HEK293 (cell line): Measurements from ENCODE around the gene TEAD2.

Source experiments
- CTCF ChIA-PET: fragments of 350-600 bp; formaldehyde crosslinking; extraction: SDS; loops from one replicate; lab custom pipeline; 2021; ENCODE audit warnings: antibody characterized with exemption; lab: Yijun Ruan, JAX
- POLR2A ChIA-PET: fragments of 300-600 bp; formaldehyde crosslinking; extraction: SDS; loops from one replicate; lab custom pipeline; 2020; ENCODE audit warnings: antibody characterized with exemption, inconsistent platforms; lab: Yijun Ruan, JAX
- H3K27ac ChIP-seq: fragments of 200-500 bp; sonication (Bioruptor generic); 2 replicates; pipeline ENCODE4 v1.5.1; 2014; ENCODE audit warnings: low read depth, low read length, control low read depth, inconsistent platforms; ENCODE audit errors: extremely low read depth
- H3K36me3 ChIP-seq, 2 experiments: fragments of 200-500 bp in 1 of 2; sonication (Bioruptor generic) in 1 of 2; 1 replicate in 1 of 2; 2 replicates in 1 of 2; pipeline ENCODE4 v1.5.1; 2014 to 2017; ENCODE audit warnings: inconsistent platforms in 2 of 2, low read length in 2 of 2; ENCODE audit not compliant: control insufficient read depth in 2 of 2, insufficient read depth in 1 of 2
- H3K4me1 ChIP-seq: fragments of 200-500 bp; sonication (Bioruptor generic); 2 replicates; pipeline ENCODE4 v1.5.1; 2014; ENCODE audit warnings: mild to moderate bottlenecking, low read length, inconsistent platforms; ENCODE audit not compliant: control insufficient read depth, insufficient read depth
- H3K4me3 ChIP-seq: 2 replicates; pipeline ENCODE4 v1.5.1; 2011; ENCODE audit warnings: low read depth, mild to moderate bottlenecking, control low read depth, low read length, moderate library complexity
- H3K9me3 ChIP-seq: fragments of 200-500 bp; sonication (Bioruptor generic); 2 replicates; pipeline ENCODE4 v1.5.1; 2014; ENCODE audit warnings: low read depth, low read length, inconsistent platforms; ENCODE audit not compliant: control insufficient read depth, insufficient read depth
- EGR2 ChIP-seq: fragments of 450-650 bp; formaldehyde crosslinking; IDR thresholded peaks from 2 replicates; pipeline ENCODE4 v1.5.1; 2016; ENCODE audit warnings: low read depth, missing biosample characterization, missing genetic modification characterization
- FEZF1 ChIP-seq: fragments of 450-650 bp; formaldehyde crosslinking; IDR thresholded peaks from 2 replicates; pipeline ENCODE4 v1.5.1; 2016; ENCODE audit warnings: missing biosample characterization, missing genetic modification characterization
- GLIS1 ChIP-seq: fragments of 450-650 bp; formaldehyde crosslinking; IDR thresholded peaks from 2 replicates; pipeline ENCODE4 v1.5.1; 2016; ENCODE audit warnings: missing biosample characterization, missing genetic modification characterization
- HOXD13 ChIP-seq: sonication (generic); formaldehyde crosslinking; IDR thresholded peaks from 2 replicates; pipeline ENCODE4 v1.8.0; 2022; ENCODE audit warnings: missing genetic modification reagents, borderline replicate concordance
- IKZF3 ChIP-seq: fragments of 450-650 bp; IDR thresholded peaks from 2 replicates; pipeline ENCODE4 v1.5.0; 2018; ENCODE audit warnings: missing biosample characterization, mild to moderate bottlenecking, missing genetic modification characterization, moderate library complexity
- INSM2 ChIP-seq: fragments of 450-650 bp; formaldehyde crosslinking; IDR thresholded peaks from 2 replicates; pipeline ENCODE4 v1.5.1; 2016; ENCODE audit warnings: missing biosample characterization, missing genetic modification characterization
- KLF1 ChIP-seq: fragments of 450-650 bp; formaldehyde crosslinking; IDR thresholded peaks from 2 replicates; pipeline ENCODE4 v1.5.1; 2016; ENCODE audit warnings: missing biosample characterization, missing genetic modification characterization
- MZF1 ChIP-seq: fragments of 450-650 bp; formaldehyde crosslinking; IDR thresholded peaks from 2 replicates; pipeline ENCODE4 v1.5.1; 2017; ENCODE audit warnings: missing biosample characterization, missing genetic modification characterization, borderline replicate concordance
- REPIN1 ChIP-seq: fragments of 450-650 bp; formaldehyde crosslinking; IDR thresholded peaks from 2 replicates; pipeline ENCODE4 v1.5.1; 2017; ENCODE audit warnings: missing biosample characterization, missing genetic modification characterization, low read depth
- SP2 ChIP-seq: fragments of 450-650 bp; formaldehyde crosslinking; IDR thresholded peaks from 2 replicates; pipeline ENCODE4 v1.5.1; 2016; ENCODE audit warnings: missing biosample characterization, missing genetic modification characterization
- SP3 ChIP-seq: fragments of 450-650 bp; formaldehyde crosslinking; IDR thresholded peaks from 2 replicates; pipeline ENCODE4 v1.5.1; 2016; ENCODE audit warnings: missing biosample characterization, missing genetic modification characterization
- WT1 ChIP-seq: fragments of 450-650 bp; formaldehyde crosslinking; IDR thresholded peaks from 2 replicates; pipeline ENCODE4 v1.5.1; 2016; ENCODE audit warnings: missing biosample characterization, missing genetic modification characterization
- ZBTB10 ChIP-seq: fragments of 450-650 bp; formaldehyde crosslinking; IDR thresholded peaks from 2 replicates; pipeline ENCODE4 v1.5.1; 2016; ENCODE audit warnings: missing biosample characterization, missing genetic modification characterization
- ZBTB20 ChIP-seq: fragments of 450-650 bp; formaldehyde crosslinking; IDR thresholded peaks from 2 replicates; pipeline ENCODE4 v1.5.1; 2016; ENCODE audit warnings: missing biosample characterization, missing genetic modification characterization
- ZFHX2 ChIP-seq: fragments of 450-650 bp; formaldehyde crosslinking; conservative IDR thresholded peaks from 2 replicates; pipeline ENCODE4 v1.5.1; 2016; ENCODE audit warnings: missing biosample characterization, missing genetic modification characterization
- ZNF140 ChIP-seq: fragments of 450-650 bp; formaldehyde crosslinking; IDR thresholded peaks from 2 replicates; pipeline ENCODE4 v1.5.1; 2016; ENCODE audit warnings: missing biosample characterization, missing genetic modification characterization
- ZNF335 ChIP-seq: fragments of 450-650 bp; formaldehyde crosslinking; conservative IDR thresholded peaks from 2 replicates; pipeline ENCODE4 v1.5.1; 2016; ENCODE audit warnings: missing biosample characterization, missing genetic modification characterization
- ZNF366 ChIP-seq: fragments of 450-650 bp; formaldehyde crosslinking; conservative IDR thresholded peaks from 2 replicates; pipeline ENCODE4 v1.5.1; 2016; ENCODE audit warnings: missing biosample characterization, missing genetic modification characterization
- ZNF561 ChIP-seq: fragments of 450-650 bp; IDR thresholded peaks from 2 replicates; pipeline ENCODE4 v1.5.1; 2018; ENCODE audit warnings: missing biosample characterization, missing genetic modification characterization, borderline replicate concordance
- TF ChIP-seq, protein P1 (sequence below): fragments of 450-650 bp; IDR thresholded peaks from 2 replicates; pipeline ENCODE4 v1.5.1; 2018; ENCODE audit warnings: missing biosample characterization, mild to moderate bottlenecking, missing genetic modification characterization
- TF ChIP-seq, protein P2 (sequence below): fragments of 450-650 bp; formaldehyde crosslinking; IDR thresholded peaks from 2 replicates; pipeline ENCODE4 v1.5.1; 2016; ENCODE audit warnings: missing biosample characterization, missing genetic modification characterization

TEAD2 gene

DNA sequence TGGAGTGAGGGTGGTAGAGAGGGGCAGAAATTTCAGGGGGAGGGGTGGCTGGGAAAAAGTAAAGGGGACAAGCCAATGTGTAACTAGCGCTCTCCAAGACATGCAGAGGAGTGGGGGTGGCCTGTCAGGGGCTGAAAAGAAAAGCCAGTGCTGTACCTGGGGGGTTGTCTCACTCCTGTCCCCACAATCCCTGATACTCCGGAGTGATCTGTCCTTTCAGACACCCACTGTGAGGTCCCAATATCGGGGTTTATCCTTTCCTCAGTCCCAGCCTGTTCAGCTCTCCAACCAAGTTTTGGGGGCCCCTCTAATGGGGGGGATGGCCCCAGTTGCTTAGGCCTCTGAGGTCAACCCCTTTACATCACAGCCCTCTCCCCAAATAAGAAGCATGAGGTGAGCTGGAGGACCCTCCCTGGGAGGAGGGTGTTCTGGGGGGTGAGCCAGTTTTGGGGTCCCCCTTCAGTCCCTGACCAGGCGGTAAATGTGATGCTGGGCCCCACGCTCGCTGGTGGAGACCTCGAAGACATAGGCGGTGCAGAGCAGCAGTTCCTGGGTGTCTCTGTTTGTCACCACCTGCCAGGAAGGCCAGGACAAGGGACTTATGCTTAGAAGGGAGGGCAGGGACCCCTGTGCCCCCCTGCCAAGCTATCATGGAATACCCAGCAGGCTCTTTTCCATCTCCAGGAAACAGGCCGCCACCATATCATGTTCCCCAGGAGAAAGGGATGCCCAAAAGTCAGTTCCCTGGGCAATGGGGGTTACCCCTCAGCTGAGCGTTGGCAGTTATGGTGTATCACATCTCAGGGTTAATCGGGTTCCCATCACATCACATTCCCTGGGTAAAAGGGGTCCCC is 21.1 kb downstream of the TEAD2 start:
- no peaks in the 10 kb centered on the region for H3K9me3 ChIP-seq
- ChIA-PET POLR2A (interaction anchor here (1.1 kb wide), 1 partner anchor 26 kb away, joined by 6 read pairs; no protein-coding TSS in a partner anchor), CTCF (interaction anchor here (1.4 to 1.8 kb wide), 2 partner anchors 13 to 40 kb away, joined by 6 to 7 read pairs; no protein-coding TSS in a partner anchor)
- TF ChIP-seq HOXD13 (CRISPR knock-in tag) (no peak), ZBTB10 (tag by site-specific recombination) (peak; percentile 50; the same call in 1 of the 2 replicates)
- peaks cover 19 to 49% of the 10 kb centered on the region in 2 experiments for H3K36me3 ChIP-seq
- H3K4me1 ChIP-seq: peaks cover 7% of the 10 kb centered on the region; the same call in 1 of the 2 replicates
- H3K4me3 ChIP-seq: no peak overlapping the region
- peak overlapping the region; percentile 29; the same call in 1 of the 2 replicates for H3K27ac ChIP-seq

DNA sequence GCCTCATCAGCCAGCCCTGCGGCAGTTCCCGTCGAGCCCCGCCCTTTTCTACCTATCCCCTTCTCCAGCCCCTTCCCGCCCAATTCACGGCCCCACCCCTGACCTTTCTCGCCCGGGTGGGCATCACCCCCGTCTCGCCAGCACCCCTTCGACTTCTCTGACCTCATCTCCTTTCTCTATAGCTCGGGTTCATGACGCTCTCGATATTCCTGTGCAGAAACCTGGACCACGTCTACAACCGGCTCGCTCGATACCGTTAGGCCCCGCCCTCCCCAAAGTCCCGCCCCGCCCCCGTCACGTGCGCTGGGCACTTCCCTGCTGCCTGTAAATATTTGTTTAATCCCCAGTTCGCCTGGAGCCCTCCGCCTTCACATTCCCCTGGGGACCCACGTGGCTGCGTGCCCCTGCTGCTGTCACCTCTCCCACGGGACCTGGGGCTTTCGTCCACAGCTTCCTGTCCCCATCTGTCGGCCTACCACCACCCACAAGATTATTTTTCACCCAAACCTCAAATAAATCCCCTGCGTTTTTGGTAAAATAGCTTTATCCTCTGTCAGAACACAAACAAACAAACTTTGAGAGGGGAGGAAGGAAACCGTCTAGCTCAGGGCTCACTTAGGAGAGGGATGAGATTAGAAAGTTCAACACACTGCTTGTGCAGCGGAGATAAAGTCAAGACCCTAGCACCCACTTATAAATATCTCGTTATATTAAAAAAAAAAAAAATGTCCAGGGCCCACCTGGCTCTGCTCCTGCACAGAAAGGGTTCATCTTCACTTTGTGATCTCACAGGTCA is 21.9 kb downstream of the TEAD2 start:
- peaks cover 11 to 44% of the 10 kb centered on the region in 2 experiments for H3K36me3 ChIP-seq
- H3K27ac ChIP-seq: peak overlapping the region; percentile 29; the same call in 1 of the 2 replicates
- H3K4me1 ChIP-seq: peaks cover 7% of the 10 kb centered on the region; the same call in 1 of the 2 replicates
- H3K9me3 ChIP-seq: no peaks in the 10 kb centered on the region
- H3K4me3 ChIP-seq: no peak overlapping the region
- ChIA-PET CTCF (interaction anchor here (1.4 to 1.8 kb wide), 2 partner anchors 12 to 39 kb away, joined by 6 to 7 read pairs; no protein-coding TSS in a partner anchor), POLR2A (interaction anchor here (1.1 kb wide), 1 partner anchor 25 kb away, joined by 6 read pairs; no protein-coding TSS in a partner anchor)
- TF ChIP-seq ZNF561 (0 out of 2 replicates have a peak, but pooled peaks have one; percentile 61), GLIS1 (tag by site-specific recombination) (peak; percentile 80), SP3 (tag by site-specific recombination) (peak; percentile 60), ZNF140 (tag by site-specific recombination) (no peak), ZNF335 (peak; percentile 57; the same call in 1 of the 2 replicates), INSM2 (peak; percentile 66; the same call in 1 of the 2 replicates), KLF1 (tag by site-specific recombination) (peak; percentile 91), ZFHX2 (tag by site-specific recombination) (peak; percentile 94), WT1 (tag by site-specific recombination) (peak; percentile 61), FEZF1 (tag by site-specific recombination) (peak; percentile 63), IKZF3 (peak; percentile 92), SP2 (tag by site-specific recombination) (peak; percentile 42), REPIN1 (no peak), ZNF366 (tag by site-specific recombination) (peak; percentile 60), ZBTB20 (0 out of 2 replicates have a peak, but pooled peaks have one; percentile 16), EGR2 (tag by site-specific recombination) (peak; percentile 83), MZF1 (peak; percentile 93)
- TF ChIP-seq, protein P1, sequence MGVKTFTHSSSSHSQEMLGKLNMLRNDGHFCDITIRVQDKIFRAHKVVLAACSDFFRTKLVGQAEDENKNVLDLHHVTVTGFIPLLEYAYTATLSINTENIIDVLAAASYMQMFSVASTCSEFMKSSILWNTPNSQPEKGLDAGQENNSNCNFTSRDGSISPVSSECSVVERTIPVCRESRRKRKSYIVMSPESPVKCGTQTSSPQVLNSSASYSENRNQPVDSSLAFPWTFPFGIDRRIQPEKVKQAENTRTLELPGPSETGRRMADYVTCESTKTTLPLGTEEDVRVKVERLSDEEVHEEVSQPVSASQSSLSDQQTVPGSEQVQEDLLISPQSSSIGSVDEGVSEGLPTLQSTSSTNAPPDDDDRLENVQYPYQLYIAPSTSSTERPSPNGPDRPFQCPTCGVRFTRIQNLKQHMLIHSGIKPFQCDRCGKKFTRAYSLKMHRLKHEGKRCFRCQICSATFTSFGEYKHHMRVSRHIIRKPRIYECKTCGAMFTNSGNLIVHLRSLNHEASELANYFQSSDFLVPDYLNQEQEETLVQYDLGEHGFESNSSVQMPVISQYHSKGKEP: 0 out of 2 replicates have a peak, but pooled peaks have one; percentile 23
- TF ChIP-seq, protein P2, sequence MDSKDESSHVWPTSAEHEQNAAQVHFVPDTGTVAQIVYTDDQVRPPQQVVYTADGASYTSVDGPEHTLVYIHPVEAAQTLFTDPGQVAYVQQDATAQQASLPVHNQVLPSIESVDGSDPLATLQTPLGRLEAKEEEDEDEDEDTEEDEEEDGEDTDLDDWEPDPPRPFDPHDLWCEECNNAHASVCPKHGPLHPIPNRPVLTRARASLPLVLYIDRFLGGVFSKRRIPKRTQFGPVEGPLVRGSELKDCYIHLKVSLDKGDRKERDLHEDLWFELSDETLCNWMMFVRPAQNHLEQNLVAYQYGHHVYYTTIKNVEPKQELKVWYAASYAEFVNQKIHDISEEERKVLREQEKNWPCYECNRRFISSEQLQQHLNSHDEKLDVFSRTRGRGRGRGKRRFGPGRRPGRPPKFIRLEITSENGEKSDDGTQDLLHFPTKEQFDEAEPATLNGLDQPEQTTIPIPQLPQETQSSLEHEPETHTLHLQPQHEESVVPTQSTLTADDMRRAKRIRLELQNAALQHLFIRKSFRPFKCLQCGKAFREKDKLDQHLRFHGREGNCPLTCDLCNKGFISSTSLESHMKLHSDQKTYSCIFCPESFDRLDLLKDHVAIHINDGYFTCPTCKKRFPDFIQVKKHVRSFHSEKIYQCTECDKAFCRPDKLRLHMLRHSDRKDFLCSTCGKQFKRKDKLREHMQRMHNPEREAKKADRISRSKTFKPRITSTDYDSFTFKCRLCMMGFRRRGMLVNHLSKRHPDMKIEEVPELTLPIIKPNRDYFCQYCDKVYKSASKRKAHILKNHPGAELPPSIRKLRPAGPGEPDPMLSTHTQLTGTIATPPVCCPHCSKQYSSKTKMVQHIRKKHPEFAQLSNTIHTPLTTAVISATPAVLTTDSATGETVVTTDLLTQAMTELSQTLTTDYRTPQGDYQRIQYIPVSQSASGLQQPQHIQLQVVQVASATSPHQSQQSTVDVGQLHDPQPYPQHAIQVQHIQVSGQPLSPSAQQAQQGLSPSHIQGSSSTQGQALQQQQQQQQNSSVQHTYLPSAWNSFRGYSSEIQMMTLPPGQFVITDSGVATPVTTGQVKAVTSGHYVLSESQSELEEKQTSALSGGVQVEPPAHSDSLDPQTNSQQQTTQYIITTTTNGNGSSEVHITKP (tag by site-specific recombination): peak; percentile 66
